ENCODE data around the gene WTAP.

GRCh38 chr6:159686703-159687102, 40.6 kb upstream of the WTAP start:
- TF ChIP-seq, protein P1, sequence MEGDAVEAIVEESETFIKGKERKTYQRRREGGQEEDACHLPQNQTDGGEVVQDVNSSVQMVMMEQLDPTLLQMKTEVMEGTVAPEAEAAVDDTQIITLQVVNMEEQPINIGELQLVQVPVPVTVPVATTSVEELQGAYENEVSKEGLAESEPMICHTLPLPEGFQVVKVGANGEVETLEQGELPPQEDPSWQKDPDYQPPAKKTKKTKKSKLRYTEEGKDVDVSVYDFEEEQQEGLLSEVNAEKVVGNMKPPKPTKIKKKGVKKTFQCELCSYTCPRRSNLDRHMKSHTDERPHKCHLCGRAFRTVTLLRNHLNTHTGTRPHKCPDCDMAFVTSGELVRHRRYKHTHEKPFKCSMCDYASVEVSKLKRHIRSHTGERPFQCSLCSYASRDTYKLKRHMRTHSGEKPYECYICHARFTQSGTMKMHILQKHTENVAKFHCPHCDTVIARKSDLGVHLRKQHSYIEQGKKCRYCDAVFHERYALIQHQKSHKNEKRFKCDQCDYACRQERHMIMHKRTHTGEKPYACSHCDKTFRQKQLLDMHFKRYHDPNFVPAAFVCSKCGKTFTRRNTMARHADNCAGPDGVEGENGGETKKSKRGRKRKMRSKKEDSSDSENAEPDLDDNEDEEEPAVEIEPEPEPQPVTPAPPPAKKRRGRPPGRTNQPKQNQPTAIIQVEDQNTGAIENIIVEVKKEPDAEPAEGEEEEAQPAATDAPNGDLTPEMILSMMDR (IDR thresholded peaks at IDR 0.05 in 8 of 11, conservative IDR thresholded peaks at IDR 0.05 in 3 of 11), result no peak
- TF ChIP-seq POLR2A (IDR thresholded peaks at IDR 0.05) (no peak), POLR2AphosphoS5 (IDR thresholded peaks at IDR 0.05) (no peak)

Measured in spleen (tissue), 7 donors.